Activated T-helper 1 cell treated with Interleukin-2 at 50 U/mL for 16 hours (primary cell): ENCODE results near the gene GTF2H2C_2.
"Not testable (repeated sequence)": the region's sequence is repeated elsewhere in the genome, so short reads cannot be mapped to it uniquely, and the experiment has no call there.

ENCODE experiments used
- DNase-seq: peaks from one replicate; pipeline ENCODE4 v3.0.0-alpha.2; 2020; ENCODE audit warnings: low read depth

Gene GTF2H2C_2

GRCh38 chr5:70415117-70415516, at the start of gene GTF2H2C_2:
Gene GTF2H2C_2, plus strand, starts transcription at chr5:70415368.
- DNase-seq: not testable (repeated sequence)

DNA sequence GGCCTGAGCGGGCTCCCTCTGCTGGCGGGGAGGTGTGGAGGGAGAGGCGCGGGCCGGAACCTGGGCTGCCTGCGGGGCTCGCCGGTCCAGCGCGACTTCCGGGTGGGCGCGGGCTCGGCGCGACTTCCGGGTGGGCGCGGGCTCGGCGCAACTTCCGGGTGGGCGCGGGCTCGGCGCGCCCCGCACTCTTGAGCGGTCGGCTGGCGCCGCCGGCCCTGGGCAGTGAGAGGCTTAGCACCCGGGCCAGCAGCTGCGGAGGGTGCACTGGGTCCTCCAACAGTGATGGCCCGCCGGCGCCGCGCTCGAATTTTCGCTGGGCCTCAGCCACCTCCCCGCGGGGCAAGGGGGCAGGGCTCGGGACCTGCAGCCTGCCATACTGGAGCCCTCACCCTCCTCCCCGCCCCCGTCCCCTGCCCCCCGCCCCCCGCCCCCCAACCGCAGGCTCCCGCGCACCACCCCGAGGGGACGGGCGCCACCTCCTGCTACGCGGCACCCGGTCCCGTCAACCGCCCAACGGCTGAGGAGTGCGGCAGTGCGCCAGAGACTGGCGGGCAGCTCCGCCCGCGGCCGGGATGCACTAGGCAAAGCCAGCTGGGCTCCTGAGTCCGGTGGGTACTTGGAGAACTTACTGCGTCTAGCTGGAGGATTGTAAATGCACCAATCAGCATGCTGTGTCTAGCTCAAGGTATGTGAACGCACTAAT, 14.0 kb upstream of the GTF2H2C_2 start:
- DNase-seq: peak; percentile 64

GRCh38 chr5:70421322-70421721, 6.2 kb downstream of the GTF2H2C_2 start:
- not testable (repeated sequence) for DNase-seq

DNA sequence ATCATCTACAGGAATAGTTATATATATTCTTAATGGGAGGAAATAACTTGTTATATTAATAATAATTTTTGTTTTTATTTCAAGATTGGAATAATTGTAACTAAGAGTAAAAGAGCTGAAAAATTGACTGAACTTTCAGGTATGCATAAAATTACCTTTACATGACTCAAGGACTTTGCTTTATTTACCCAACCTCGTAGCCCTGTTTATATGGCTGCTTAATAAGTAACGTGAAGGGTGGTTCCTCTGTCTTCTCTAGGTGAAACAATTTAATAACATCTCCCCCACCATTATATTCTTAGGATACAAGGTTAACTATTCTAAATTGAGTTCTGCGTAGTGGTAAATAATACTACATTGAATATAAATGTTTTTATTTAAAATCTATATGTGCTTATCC, 8.0 kb downstream of the GTF2H2C_2 start:
- DNase-seq: not testable (repeated sequence)

GRCh38 chr5:70438518-70438917, 23.4 kb downstream of the GTF2H2C_2 start:
- DNase-seq: not testable (repeated sequence)

DNA sequence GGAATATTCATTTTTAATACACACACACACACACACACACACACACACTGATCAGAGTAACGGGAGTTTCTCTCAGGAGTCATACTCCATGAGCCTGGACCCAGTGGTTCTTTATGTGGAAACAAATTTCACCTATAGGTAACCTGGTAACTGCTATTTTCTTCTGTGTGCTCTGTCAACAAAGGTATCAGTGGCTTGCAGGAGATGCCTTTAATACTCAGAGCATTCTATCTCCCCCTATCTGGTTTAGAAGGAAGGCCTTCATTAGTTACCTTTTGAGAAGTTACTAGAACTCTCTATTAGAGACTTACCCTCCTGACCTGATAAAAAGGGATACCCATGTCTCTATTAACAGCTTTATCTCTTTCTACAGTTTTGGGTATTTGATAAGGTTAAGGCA, 34.4 kb downstream of the GTF2H2C_2 start:
- not testable (repeated sequence) for DNase-seq

DNA sequence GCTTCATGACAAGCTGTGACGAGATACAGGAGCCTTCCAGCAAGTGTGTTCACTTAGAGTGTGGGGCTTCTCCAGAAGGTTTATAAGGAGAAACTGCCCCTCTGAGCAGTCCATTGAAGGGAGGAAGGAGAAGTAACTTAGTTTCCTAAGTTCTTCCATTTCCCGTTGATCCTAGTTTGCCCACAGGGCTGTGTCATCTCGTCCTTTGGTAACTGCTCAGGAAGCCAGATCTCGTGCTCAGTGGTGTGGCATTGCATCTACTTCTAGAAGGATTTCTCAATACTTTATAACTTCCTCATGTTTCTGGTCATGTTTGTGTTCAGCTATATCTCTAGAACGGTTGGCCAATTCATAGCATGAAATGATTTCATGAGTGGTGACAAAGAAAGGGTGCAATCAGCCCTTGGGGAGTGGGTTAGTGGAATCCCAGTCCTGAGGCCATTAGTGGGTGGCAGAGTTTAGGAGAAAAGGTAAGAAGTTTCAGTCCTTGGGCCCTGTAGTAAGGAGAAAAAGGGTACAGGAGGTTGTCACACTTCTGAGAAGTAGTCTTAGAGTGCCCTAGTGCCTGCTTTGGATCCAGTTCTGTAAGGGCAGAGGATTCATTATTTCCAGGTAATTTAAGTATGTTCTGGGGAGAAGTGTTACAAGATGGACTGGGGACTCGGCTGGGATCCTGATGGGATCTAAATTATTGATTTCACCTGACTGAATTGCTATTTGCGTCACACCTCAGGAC, 36.2 kb downstream of the GTF2H2C_2 start:
- not testable (repeated sequence) for DNase-seq

DNA sequence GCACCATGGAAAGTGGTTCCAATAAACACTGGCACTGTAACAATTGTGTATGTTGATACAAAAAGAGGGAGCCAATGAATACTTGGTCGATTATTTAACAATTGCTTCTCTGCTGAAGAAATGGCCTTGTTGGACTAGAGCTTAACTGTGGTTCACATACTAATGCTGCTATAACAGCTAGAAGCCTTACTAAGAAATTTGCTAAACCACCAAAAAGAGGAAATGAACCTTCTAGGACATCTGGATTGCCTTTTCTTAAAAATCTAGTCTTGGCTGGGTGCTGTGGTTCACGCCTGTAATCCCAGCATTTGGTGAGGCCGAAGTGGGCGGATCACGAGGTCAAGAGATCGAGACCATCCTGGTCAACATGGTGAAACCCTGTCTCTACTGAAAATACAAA, 41.9 kb downstream of the GTF2H2C_2 start:
- DNase-seq: not testable (repeated sequence)

DNA sequence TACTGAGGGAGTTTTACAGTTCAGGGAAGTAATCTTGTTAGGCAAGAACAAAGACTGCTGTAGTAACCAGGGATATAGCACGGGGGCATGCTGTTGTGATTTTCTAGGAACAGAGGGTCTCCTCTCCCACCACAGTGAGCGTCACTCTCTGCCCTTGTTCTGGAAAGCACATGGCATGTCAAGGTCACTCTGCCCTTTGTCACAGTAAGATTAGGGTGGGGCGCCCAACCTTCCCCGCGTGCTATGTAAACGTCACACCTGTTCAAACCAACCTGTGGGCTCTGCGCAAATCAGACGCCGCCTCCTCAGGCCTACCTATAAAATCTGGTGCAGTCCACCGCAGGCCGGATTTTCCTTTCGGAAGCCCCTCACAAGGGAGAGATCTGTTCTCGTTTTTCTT, 44.0 kb downstream of the GTF2H2C_2 start:
- not testable (repeated sequence) for DNase-seq

DNA sequence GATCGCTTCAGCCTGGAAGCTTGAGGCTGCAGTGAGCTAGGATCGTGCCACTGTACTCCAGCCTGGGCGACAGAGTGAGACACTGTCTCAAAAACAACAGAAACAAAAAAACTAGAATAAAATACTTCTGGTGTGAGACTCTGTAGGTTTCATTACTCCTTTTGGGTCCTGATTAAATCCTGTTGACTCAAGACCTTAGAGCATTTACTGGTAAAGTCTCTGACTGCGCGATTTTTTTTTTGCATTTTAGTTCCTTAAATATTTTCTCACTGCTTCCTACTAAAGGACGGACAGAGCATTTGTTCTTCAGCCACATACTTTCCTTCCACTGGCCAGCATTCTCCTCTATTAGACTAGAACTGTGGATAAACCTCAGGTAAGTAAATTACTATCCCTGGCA, 46.8 kb downstream of the GTF2H2C_2 start:
- DNase-seq: not testable (repeated sequence)

- not testable (repeated sequence) for DNase-seq
Observed at GRCh38 chr5:70464019-70464637, 49.0 kb downstream of the GTF2H2C_2 start.

GRCh38 chr5:70469926-70470509, 54.9 kb downstream of the GTF2H2C_2 start:
- not testable (repeated sequence) for DNase-seq
